Effector CD8-positive, alpha-beta T cell (primary cell): ENCODE measurements around the gene DRAM1.
"Not testable (repeated sequence)": the region's sequence is repeated elsewhere in the genome, so short reads cannot be mapped to it uniquely, and the experiment has no call there.

Experiments
- DNase-seq: peaks from one replicate; lab custom pipeline; 2025; lab: John Stamatoyannopoulos, UW

The DRAM1 gene

GRCh38 chr12:101906226-101906625 is 28.8 kb downstream of the DRAM1 start:
- DNase-seq = no peak

GRCh38 chr12:101908395-101908794 is 31.0 kb downstream of the DRAM1 start:
- DNase-seq = no peak

- no peak for DNase-seq
Measured at GRCh38 chr12:101909646-101910045, 32.3 kb downstream of the DRAM1 start.

- DNase-seq = no peak
Measured at GRCh38 chr12:101915841-101916240, 38.5 kb downstream of the DRAM1 start.

- DNase-seq = not testable (repeated sequence)
Measured at GRCh38 chr12:101918805-101919204, 41.4 kb downstream of the DRAM1 start.

GRCh38 chr12:101919447-101919846 is 42.1 kb downstream of the DRAM1 start:
- no peak for DNase-seq

GRCh38 chr12:101920906-101921305 is 43.5 kb downstream of the DRAM1 start:
- DNase-seq = no peak

GRCh38 chr12:101923045-101923718 is 45.8 kb downstream of the DRAM1 start:
- no peak for DNase-seq

- DNase-seq = no peak
Measured at GRCh38 chr12:101924618-101925017, 47.2 kb downstream of the DRAM1 start.

- DNase-seq = no peak
Measured at GRCh38 chr12:101925361-101925760, 48.0 kb downstream of the DRAM1 start.

GRCh38 chr12:101925935-101926334 is 48.6 kb downstream of the DRAM1 start:
- DNase-seq = no peak

- no peak for DNase-seq
Measured at GRCh38 chr12:101927036-101927435, 49.7 kb downstream of the DRAM1 start.

- DNase-seq = no peak
Measured at GRCh38 chr12:101927999-101928398, 50.6 kb downstream of the DRAM1 start.

- no peak for DNase-seq
Measured at GRCh38 chr12:101928556-101928955, 51.2 kb downstream of the DRAM1 start.

GRCh38 chr12:101929365-101930041 is 52.1 kb downstream of the DRAM1 start:
- DNase-seq = no peak

- no peak for DNase-seq
Measured at GRCh38 chr12:101931498-101932326, 54.3 kb downstream of the DRAM1 start.

- DNase-seq = no peak
Measured at GRCh38 chr12:101933866-101934514, 56.6 kb downstream of the DRAM1 start.

GRCh38 chr12:101935890-101936746 is 58.7 kb downstream of the DRAM1 start:
- no peak for DNase-seq

- no peak for DNase-seq
Measured at GRCh38 chr12:101939306-101939705, 61.9 kb downstream of the DRAM1 start.

- DNase-seq = peak; percentile 15
Measured at GRCh38 chr12:101939856-101940265, 62.5 kb downstream of the DRAM1 start.

- DNase-seq = no peak
Measured at GRCh38 chr12:101940400-101940950, 63.1 kb downstream of the DRAM1 start.
